ENCODE measurements around the gene UBE2K.
"Not testable (repeated sequence)": the region's sequence is repeated elsewhere in the genome, so short reads cannot be mapped to it uniquely, and the experiment has no call there.

UBE2K gene

GRCh38 chr4:39702716-39703115 is 4.8 kb downstream of the UBE2K start:
- no peaks in the 10 kb centered on the region for H3K9me3 ChIP-seq
- DNase-seq, result no peak
- peaks cover 19% of the 10 kb centered on the region for H3K36me3 ChIP-seq
- no peaks in the 10 kb centered on the region for H3K27me3 ChIP-seq
- H3K4me3 ChIP-seq (ENCODE audit: low read depth, low read length), result no peak overlapping the region
- TF ChIP-seq, protein P1, sequence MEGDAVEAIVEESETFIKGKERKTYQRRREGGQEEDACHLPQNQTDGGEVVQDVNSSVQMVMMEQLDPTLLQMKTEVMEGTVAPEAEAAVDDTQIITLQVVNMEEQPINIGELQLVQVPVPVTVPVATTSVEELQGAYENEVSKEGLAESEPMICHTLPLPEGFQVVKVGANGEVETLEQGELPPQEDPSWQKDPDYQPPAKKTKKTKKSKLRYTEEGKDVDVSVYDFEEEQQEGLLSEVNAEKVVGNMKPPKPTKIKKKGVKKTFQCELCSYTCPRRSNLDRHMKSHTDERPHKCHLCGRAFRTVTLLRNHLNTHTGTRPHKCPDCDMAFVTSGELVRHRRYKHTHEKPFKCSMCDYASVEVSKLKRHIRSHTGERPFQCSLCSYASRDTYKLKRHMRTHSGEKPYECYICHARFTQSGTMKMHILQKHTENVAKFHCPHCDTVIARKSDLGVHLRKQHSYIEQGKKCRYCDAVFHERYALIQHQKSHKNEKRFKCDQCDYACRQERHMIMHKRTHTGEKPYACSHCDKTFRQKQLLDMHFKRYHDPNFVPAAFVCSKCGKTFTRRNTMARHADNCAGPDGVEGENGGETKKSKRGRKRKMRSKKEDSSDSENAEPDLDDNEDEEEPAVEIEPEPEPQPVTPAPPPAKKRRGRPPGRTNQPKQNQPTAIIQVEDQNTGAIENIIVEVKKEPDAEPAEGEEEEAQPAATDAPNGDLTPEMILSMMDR (IDR thresholded peaks at IDR 0.05; ENCODE audit: low read depth, low read length), result no peak
- no peaks in the 10 kb centered on the region; the same call in 1 of the 2 replicates for H3K4me1 ChIP-seq

GRCh38 chr4:39704789-39705188 is 6.9 kb downstream of the UBE2K start:
- H3K9me3 ChIP-seq; H3K4me3 ChIP-seq (ENCODE audit: low read depth, low read length); DNase-seq; H3K4me1 ChIP-seq; H3K27me3 ChIP-seq: not testable (repeated sequence)
- peaks cover 19% of the 10 kb centered on the region for H3K36me3 ChIP-seq

DNA sequence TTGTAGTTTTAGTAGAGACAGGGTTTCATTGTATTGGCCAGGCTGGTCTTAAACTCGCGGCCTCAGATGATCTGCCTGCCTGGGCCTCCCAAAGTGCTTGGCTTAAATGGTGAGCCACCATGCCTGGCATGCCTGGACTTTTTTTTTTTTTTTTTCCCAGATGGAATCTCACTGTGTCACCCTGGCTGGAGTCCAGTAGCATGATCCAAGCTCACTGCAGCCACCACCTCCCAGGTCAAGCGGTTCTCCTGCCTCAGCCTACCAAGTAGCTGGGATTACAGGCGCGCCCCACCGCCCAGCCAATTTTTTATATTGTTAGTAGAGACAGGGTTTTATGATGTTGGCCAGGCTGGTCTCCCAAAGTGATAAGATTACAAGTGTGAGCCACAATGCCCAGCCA is 8.4 kb downstream of the UBE2K start:
- Histone ChIP-seq H3K9me3 (no peaks in the 10 kb centered on the region), H3K36me3 (peaks cover 19% of the 10 kb centered on the region), H3K4me1 (peaks cover 6% of the 10 kb centered on the region), H3K4me3 (ENCODE audit: low read depth, low read length) (no peak overlapping the region), H3K27me3 (no peaks in the 10 kb centered on the region)
- TF ChIP-seq, protein P1 (IDR thresholded peaks at IDR 0.05; ENCODE audit: low read depth, low read length), result no peak
- peak; percentile 57 for DNase-seq

DNA sequence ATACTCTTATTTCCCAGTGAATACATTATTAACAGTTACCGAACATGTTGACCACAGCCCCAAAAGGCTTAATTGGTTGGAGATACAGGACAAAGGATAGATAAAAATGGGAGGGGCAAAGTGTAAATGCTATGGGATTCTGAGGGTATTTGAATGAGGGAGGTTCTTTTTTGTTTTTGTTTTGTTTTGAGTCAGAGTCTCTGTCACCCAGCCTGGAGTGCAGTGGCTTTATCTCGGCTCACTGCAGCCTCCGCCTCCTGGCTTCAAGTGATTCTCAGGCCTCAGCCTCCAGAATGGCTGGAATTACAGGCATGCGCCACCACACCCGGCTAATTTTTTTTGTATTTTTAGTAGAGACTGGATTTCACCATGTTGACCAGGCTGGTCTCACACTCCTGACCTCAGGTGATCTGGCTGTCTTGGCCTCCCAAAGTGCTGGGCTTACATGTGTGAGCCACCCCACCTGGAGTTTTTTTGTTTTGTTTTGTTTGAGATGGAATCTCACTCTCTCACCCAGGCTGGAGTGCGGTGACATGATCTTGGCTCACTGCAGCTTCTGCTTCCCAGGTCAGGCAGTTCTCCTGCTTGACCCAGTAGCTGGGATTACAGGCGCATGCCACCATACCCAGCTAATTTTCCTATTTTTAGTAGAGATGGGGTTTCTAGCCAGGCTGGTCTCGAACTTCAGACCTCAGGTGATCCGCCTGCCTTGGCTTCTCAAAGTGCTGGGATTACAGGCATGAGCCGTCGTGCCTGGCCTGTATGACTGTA is 9.0 kb downstream of the UBE2K start:
- Histone ChIP-seq H3K4me3 (ENCODE audit: low read depth, low read length) (no peak overlapping the region), H3K27me3 (no peaks in the 10 kb centered on the region), H3K4me1 (peaks cover 6% of the 10 kb centered on the region), H3K9me3 (no peaks in the 10 kb centered on the region), H3K36me3 (peaks cover 16% of the 10 kb centered on the region)
- TF ChIP-seq, protein P1 (IDR thresholded peaks at IDR 0.05; ENCODE audit: low read depth, low read length), result no peak
- DNase-seq, result no peak

DNA sequence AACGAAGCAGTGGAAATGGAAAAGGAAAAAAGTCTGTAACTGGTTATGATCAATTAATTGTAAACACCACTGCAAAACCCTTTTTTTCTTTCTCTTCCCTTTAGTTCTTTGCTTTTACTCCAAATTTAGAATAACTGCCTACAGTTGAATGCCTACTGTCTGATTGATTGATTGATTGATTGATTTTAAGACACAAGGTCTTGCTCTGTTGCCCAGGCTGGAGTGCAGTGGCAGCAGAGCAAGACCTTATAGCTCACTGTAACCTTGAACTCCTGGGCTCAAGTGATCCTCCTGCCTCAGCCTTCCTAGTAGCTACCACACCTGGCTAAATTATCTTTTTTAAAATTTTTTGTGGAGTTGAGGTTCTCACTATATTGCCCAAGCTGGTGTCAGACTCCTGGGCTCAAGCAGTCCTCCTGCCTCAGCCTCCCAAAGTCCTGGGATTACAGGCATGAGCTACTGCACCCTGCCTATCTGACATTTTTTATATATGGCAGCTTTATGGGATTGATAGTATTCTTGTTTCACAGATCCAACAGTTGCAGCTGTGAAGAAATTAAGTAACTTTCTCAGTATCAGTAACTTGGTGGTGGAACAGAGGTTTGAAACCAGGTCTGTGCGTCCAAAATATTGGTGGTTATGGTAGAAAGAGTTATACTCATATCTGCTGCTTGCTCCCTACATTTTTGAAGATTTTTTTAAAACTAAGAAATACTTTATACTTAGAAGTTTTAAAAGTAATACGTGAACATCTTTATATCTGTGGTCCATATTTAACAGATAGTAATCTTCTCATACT is 12.4 kb downstream of the UBE2K start:
- Histone ChIP-seq H3K36me3 (peaks cover 4% of the 10 kb centered on the region), H3K4me3 (ENCODE audit: low read depth, low read length) (no peak overlapping the region), H3K27me3 (no peaks in the 10 kb centered on the region), H3K9me3 (no peaks in the 10 kb centered on the region; the same call in 1 of the 2 replicates), H3K4me1 (peaks cover 6% of the 10 kb centered on the region)
- TF ChIP-seq, protein P1 (IDR thresholded peaks at IDR 0.05; ENCODE audit: low read depth, low read length), result no peak
- DNase-seq, result no peak

GRCh38 chr4:39712819-39713607 is 15.1 kb downstream of the UBE2K start:
- TF ChIP-seq, protein P1 (IDR thresholded peaks at IDR 0.05; ENCODE audit: low read depth, low read length), result no peak
- Histone ChIP-seq H3K4me3 (ENCODE audit: low read depth, low read length) (no peak overlapping the region), H3K36me3 (peaks cover 15% of the 10 kb centered on the region), H3K27me3 (no peaks in the 10 kb centered on the region), H3K4me1 (peaks cover 6% of the 10 kb centered on the region), H3K9me3 (no peaks in the 10 kb centered on the region; the same call in 1 of the 2 replicates)
- DNase-seq, result peak; percentile 61
